CD4-positive, alpha-beta T cell treated with Interferon alpha-2 for 1 hour (primary cell): ENCODE data around the gene M6PR.

Experiments used
- DNase-seq, 2 donors: peaks; one replicate each; pipeline ENCODE4 v3.0.0-alpha.2; 2020 to 2022

Gene M6PR

GRCh38 chr12:8949342-8950220 lies at the start of gene M6PR:
Gene M6PR (minus strand): TSS chr12:8949645. CDS start chr12:8946404, 3,241 bp downstream.
- DNase-seq, result peak; percentile 88 to 90

- peak in 1 of 2 donors; percentile 40 for DNase-seq
These were observed 47.4 kb upstream of the M6PR start for GRCh38 chr12:8996682-8997405.

- DNase-seq, result no peak
These were observed 45.8 kb upstream of the M6PR start for GRCh38 chr12:8995021-8995775.

DNA sequence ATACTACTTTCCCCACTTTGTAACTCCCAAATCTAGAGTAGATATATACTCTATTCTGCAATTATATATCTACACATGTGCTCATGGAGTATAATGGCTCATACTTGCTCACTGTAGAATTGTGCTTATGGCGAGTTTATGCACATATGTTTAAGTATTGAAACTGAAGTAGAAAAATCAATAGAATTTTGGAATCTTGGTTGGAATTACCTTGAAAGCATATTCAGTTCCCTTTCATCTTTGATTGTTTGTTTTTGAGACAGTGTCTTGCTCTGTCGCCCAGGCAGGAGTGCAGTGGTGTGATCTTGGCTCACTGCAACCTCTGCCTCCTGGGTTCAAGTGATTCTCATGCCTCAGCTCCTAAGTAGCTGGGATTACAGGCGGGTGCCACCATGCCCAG lies 44.4 kb upstream of the M6PR start:
- DNase-seq, result no peak

DNA sequence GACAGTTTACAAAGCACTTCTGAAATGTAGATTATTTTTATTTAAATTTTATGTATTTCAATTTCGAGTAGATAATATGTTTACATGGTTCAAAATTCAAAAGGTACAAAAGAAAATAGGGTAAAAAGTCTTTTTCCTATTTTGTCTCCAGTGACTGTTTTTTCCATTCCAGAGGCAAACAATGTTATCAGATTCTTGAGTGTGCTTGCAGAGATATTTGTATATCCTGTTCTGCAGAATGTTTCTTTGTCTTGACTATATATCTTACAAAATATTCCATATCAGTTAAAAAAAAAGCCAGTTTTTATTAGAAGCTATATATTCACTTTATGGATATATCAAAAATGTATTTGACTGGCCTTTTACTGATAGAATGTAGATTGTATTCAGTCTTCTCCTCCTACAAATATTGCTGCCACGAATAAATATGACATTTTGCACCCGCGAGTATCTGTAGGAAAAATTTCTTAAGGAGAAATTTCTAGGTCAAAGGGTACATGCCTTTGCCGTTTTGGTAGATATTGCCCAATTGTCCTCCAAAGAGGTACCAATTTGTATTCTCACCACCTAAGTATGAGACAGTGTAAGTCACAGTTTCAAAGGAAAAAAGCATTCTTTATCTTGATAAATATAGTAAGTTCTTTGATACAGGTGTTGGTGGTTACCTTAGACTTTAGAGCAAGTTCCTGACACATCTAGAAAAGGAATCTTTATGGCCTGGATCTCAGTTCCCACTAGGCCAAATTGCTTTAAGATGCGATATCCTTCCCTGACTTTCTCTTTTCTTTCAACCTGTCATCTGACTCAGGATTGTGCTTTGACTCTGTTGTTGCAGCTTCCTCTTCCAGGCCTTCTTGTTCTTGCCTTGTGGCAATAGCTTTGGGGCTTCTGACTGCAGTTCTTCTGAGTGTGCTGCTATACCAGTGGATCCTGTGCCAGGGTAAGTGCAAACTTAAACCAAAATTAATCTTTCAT lies 42.2 kb upstream of the M6PR start:
- DNase-seq, result peak in 1 of 2 donors; percentile 34

DNA sequence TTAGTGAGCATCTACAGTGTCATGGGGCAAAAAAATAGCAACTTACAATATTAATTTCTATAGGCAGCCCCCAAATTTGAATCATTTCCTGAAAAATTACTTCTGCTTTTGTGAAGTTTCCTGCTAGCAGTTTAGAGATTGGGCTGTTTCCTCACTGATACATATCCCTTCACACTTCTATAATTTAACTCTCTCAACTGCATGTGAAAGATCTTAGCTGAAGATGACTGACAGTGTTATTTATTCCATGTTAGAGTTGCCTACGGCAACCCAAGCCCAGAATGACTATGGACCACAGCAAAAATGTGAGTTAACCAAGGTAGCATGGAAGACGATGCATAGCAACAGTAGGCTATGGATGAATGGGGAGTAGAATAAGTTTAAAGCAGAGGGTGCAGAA lies 40.0 kb upstream of the M6PR start, which contains the start of gene KLRG1:
KLRG1 (plus strand) TSS at position 134 of the 400 bp plus-strand sequence; CDS start at position 224, 90 bp downstream.
- peak in 1 of 2 donors; percentile 53 for DNase-seq

GRCh38 chr12:8987685-8988084 lies 38.2 kb upstream of the M6PR start:
- no peak for DNase-seq

- DNase-seq, result no peak
These were observed 37.7 kb upstream of the M6PR start for GRCh38 chr12:8987163-8987562.

GRCh38 chr12:8985213-8985754 lies 35.8 kb upstream of the M6PR start:
- DNase-seq, result no peak

GRCh38 chr12:8980137-8980536 lies 30.7 kb upstream of the M6PR start:
- DNase-seq, result no peak

DNA sequence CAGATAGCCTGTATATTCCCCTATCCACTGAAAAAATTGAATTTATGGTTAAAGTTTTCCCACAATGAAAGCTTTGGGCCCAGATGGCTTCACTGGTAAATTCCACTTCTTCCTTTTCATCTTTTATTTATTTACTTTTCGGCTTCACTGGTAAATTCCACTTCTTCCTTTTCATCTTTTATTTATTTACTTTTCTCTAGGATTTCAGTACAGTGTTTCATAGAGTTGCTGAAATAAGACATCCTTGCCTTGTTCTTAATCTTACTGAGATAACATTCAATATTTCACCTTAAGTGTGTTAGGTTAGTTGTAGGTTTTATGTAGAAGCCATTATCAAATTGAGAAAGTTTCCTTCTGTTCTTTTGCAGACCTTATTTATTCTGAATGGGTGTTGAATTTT lies 21.0 kb upstream of the M6PR start:
- no peak for DNase-seq

DNA sequence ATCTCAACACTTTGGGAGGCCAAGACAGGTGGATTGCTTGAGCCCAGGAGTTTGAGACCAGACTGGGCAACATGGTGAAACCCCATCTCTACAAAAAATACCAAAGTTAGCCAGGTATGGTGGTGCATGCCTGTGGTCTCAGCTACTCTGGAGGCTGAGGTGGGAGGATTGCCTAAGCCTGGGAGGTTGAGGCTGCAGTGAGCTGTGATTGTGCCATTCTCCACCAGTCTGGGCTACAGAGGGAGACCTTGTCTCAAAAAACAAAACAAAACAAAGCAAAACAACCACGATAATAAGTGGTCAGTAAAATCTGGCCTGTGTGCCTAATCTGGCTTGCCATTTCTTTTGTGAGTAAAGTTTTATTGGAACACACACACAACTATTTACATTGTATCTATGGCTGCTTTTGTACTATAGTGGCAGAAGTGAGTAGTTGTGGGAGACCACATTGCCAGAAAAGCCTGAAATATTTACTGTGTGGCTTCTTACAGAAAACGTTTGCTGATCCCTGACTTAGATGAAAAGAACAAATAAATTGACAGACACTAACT lies 20.5 kb upstream of the M6PR start:
- DNase-seq, result no peak

- no peak for DNase-seq
These were observed 19.3 kb upstream of the M6PR start for GRCh38 chr12:8968761-8969160.

GRCh38 chr12:8960176-8960575 lies 10.7 kb upstream of the M6PR start:
- peak in 1 of 2 donors; percentile 54 for DNase-seq

DNA sequence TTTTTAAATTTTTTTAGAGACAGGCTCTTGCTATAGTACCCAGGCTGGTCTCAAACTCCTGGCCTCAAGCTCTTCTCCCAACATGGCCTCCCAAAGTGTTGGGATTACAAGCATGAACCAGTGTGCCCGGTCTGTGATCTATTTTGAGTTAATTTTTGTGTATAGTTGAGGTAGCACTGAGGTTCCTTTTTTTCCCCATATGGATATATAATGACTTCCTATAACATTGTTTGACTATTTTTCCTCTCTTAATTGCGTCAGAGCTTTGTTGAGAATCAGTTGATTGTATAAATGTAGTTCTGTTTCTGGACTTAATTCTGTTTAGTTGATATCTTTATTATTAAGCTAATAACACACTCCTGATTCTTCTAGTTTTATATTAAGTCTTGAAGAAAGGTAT lies 8.6 kb upstream of the M6PR start:
- no peak for DNase-seq

DNA sequence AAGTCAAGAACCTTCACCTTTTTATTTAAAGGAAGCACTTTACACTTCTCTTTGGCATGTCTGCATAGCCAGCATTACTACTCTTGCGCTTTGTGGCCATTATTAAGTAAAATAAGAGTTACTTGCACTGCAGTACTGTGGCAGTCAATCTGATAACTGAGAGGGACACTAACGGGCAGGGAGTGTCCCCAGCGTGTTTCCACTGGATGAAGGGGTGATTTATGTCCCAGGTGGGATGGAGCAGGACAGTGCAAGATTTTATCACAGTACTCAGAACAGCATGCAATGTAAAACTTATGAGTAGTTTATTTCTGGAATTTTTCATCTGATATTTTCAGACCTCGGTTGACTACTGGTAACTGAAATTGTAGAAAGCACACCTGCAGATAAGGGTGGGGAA lies 8.1 kb upstream of the M6PR start:
- DNase-seq, result no peak

GRCh38 chr12:8956772-8957171 lies 7.3 kb upstream of the M6PR start:
- no peak for DNase-seq

- DNase-seq, result no peak
These were observed 6.6 kb upstream of the M6PR start for GRCh38 chr12:8956073-8956472.

DNA sequence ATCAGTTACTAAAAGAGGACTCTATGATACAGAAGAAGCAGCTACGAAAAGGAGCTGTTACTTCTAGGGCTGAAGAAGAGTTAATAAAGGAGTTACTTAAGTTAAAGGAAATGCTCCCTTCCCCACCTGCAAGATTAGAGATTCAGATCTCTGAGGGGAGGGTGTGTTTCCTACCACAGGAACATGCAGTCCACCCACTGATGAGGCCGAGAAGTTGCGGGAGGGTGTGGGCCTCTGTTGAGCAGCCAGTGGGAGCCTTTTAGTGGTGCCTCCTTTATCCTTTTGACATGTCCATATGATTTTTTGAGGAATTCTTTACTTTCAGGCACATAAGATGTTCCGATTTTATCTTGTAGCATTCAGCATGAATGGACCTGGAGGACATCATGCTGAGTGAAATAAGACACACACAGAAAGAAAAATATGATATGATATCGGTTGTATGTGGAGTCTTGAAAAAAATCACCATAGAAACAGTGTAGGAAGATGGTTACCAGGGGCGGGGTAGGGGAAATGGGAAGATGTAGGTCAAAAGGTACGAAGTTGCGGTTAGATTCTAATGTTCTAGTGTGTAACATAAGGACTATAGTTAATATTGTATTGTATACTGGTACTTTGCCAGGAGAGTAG lies 4.4 kb upstream of the M6PR start:
- peak; percentile 55 to 82 for DNase-seq

DNA sequence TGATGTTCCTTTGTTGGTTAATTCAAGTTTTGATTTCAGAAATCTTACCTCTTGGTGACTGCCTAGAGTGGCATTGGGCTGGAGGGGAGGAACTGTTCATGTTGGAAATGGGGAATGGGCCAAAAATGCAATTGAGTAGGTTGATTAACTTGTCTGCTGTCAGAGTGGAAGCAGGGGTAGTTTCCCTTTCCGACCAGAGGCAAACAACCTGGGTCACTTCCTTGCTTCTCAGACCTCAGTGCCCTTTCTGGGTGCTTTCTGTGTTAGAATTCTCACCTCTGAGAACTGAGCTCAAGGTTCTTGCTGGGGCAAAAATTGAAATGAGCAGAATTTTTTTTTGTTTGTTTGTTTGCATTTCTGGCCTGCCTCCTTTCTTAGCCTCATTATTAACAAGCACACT lies 2.3 kb upstream of the M6PR start:
- peak; percentile 28 to 68 for DNase-seq
